ENCODE measurements around the gene IFNAR1. TPM values are rescaled to one million over a fixed set of nuclear protein-coding genes. Genes with fewer than 3 reads are reported as not detected.

Gene IFNAR1
- total and polyA plus RNA-seq, 9 of the 15 experiments (the other 6 are each of a cell fraction or from before 2014, with no cell fraction given) = 8.6 to 31.8 (median 14.8) TPM

DNA sequence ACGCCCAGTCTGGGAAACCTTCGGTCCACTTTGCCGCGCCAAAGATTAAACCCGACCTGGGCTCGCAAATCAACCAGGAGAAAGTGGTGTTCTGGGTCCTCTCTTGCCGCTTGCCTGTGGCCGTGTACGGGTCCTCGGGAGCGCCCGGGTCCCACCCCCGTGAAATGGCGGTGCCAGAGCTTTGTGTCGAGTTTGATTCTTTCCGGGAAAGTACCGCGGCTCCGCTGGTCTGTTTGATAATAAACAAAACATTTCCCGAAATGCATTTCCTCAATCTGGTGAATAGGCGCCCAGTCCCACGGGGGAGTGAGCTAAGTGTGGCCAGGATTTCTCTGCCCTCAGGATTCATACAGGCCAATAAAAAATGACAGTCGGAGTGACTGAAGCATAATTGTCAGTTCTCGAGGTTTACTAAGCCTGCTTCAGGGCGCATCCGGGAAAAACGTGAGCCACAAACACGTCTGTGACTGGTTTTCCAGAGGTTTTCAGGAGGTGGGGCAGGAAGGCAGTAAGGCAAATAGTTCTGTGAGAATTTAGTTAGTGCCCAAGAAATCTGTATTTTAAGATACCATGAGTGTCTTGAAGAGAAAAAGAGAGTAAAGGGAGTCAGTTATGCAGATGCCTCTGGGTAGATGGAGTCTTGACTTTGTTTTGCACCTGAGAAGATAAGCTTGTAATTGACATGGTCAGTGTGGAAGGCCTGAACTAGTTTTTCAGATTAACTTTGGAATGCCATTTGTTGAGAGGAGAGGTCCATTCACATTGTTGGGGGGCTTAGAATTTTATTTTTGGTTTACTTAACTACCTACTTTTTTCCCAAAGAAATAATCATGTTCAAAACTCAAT lies 675 bp downstream of the IFNAR1 start (continued):
- TF ChIP-seq TEAD1 (CRISPR knock-in tag; IDR thresholded peaks at IDR 0.05) (peak in 1 of 2 experiments; percentile 34; a peak in 1 of 4 replicates), MYNN (IDR thresholded peaks at IDR 0.05) (0 out of 2 replicates have a peak, but pooled peaks have one; percentile 32), MYNN (CRISPR knock-in tag; IDR thresholded peaks at IDR 0.05) (no peak), ZNF699 (CRISPR knock-in tag; IDR thresholded peaks at IDR 0.05; ENCODE audit: insufficient replicate concordance) (no peak), POLR2B (IDR thresholded peaks at IDR 0.05; ENCODE audit: low read depth, partially characterized antibody) (no peak)
- TF ChIP-seq, protein P1, sequence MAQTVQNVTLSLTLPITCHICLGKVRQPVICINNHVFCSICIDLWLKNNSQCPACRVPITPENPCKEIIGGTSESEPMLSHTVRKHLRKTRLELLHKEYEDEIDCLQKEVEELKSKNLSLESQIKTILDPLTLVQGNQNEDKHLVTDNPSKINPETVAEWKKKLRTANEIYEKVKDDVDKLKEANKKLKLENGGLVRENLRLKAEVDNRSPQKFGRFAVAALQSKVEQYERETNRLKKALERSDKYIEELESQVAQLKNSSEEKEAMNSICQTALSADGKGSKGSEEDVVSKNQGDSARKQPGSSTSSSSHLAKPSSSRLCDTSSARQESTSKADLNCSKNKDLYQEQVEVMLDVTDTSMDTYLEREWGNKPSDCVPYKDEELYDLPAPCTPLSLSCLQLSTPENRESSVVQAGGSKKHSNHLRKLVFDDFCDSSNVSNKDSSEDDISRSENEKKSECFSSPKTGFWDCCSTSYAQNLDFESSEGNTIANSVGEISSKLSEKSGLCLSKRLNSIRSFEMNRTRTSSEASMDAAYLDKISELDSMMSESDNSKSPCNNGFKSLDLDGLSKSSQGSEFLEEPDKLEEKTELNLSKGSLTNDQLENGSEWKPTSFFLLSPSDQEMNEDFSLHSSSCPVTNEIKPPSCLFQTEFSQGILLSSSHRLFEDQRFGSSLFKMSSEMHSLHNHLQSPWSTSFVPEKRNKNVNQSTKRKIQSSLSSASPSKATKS (CRISPR knock-in tag; IDR thresholded peaks at IDR 0.05) = no peak
- TF ChIP-seq, protein P2, sequence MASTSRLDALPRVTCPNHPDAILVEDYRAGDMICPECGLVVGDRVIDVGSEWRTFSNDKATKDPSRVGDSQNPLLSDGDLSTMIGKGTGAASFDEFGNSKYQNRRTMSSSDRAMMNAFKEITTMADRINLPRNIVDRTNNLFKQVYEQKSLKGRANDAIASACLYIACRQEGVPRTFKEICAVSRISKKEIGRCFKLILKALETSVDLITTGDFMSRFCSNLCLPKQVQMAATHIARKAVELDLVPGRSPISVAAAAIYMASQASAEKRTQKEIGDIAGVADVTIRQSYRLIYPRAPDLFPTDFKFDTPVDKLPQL (IDR thresholded peaks at IDR 0.05; ENCODE audit: extremely low read depth, insufficient read length) = no peak
- TF ChIP-seq, protein P3, sequence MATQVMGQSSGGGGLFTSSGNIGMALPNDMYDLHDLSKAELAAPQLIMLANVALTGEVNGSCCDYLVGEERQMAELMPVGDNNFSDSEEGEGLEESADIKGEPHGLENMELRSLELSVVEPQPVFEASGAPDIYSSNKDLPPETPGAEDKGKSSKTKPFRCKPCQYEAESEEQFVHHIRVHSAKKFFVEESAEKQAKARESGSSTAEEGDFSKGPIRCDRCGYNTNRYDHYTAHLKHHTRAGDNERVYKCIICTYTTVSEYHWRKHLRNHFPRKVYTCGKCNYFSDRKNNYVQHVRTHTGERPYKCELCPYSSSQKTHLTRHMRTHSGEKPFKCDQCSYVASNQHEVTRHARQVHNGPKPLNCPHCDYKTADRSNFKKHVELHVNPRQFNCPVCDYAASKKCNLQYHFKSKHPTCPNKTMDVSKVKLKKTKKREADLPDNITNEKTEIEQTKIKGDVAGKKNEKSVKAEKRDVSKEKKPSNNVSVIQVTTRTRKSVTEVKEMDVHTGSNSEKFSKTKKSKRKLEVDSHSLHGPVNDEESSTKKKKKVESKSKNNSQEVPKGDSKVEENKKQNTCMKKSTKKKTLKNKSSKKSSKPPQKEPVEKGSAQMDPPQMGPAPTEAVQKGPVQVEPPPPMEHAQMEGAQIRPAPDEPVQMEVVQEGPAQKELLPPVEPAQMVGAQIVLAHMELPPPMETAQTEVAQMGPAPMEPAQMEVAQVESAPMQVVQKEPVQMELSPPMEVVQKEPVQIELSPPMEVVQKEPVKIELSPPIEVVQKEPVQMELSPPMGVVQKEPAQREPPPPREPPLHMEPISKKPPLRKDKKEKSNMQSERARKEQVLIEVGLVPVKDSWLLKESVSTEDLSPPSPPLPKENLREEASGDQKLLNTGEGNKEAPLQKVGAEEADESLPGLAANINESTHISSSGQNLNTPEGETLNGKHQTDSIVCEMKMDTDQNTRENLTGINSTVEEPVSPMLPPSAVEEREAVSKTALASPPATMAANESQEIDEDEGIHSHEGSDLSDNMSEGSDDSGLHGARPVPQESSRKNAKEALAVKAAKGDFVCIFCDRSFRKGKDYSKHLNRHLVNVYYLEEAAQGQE (IDR thresholded peaks at IDR 0.05; ENCODE audit: borderline replicate concordance) = no peak
- TF ChIP-seq, protein P3 (CRISPR knock-in tag; IDR thresholded peaks at IDR 0.05; ENCODE audit: low read depth) = no peak
- TF ChIP-seq, protein P4, sequence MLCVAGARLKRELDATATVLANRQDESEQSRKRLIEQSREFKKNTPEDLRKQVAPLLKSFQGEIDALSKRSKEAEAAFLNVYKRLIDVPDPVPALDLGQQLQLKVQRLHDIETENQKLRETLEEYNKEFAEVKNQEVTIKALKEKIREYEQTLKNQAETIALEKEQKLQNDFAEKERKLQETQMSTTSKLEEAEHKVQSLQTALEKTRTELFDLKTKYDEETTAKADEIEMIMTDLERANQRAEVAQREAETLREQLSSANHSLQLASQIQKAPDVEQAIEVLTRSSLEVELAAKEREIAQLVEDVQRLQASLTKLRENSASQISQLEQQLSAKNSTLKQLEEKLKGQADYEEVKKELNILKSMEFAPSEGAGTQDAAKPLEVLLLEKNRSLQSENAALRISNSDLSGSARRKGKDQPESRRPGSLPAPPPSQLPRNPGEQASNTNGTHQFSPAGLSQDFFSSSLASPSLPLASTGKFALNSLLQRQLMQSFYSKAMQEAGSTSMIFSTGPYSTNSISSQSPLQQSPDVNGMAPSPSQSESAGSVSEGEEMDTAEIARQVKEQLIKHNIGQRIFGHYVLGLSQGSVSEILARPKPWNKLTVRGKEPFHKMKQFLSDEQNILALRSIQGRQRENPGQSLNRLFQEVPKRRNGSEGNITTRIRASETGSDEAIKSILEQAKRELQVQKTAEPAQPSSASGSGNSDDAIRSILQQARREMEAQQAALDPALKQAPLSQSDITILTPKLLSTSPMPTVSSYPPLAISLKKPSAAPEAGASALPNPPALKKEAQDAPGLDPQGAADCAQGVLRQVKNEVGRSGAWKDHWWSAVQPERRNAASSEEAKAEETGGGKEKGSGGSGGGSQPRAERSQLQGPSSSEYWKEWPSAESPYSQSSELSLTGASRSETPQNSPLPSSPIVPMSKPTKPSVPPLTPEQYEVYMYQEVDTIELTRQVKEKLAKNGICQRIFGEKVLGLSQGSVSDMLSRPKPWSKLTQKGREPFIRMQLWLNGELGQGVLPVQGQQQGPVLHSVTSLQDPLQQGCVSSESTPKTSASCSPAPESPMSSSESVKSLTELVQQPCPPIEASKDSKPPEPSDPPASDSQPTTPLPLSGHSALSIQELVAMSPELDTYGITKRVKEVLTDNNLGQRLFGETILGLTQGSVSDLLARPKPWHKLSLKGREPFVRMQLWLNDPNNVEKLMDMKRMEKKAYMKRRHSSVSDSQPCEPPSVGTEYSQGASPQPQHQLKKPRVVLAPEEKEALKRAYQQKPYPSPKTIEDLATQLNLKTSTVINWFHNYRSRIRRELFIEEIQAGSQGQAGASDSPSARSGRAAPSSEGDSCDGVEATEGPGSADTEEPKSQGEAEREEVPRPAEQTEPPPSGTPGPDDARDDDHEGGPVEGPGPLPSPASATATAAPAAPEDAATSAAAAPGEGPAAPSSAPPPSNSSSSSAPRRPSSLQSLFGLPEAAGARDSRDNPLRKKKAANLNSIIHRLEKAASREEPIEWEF (CRISPR knock-in tag; IDR thresholded peaks at IDR 0.05) = peak; percentile 57; the same call in 1 of the 2 replicates
